Peyer's patch (tissue), 4 donors: ENCODE results near the gene REX1BD. TPM values are rescaled to one million over a fixed set of nuclear protein-coding genes. Genes with fewer than 3 reads are reported as not detected.
A peak's percentile ranks its signal among the peaks of the same experiment; 100 is the strongest.
"Not testable (repeated sequence)": the region's sequence is repeated elsewhere in the genome, so short reads cannot be mapped to it uniquely, and the experiment has no call there.

Experiments
- DNase-seq, 3 donors: peaks; one replicate each; pipeline ENCODE4 v3.0.0-alpha.2; 2017 to 2019
- H3K27ac ChIP-seq, 4 donors: fragments of 200-600 bp; sonication (generic); one replicate each; pipeline ENCODE4 v1.5.1; 2016 to 2019
- H3K27me3 ChIP-seq, 2 donors: fragments of 200-600 bp; sonication (generic); one replicate each; pipeline ENCODE4 v1.5.1; 2019
- H3K36me3 ChIP-seq, 3 donors: fragments of 200-600 bp; sonication (generic); one replicate each; pipeline ENCODE4 v1.5.1; 2016 to 2019
- H3K4me1 ChIP-seq, 4 donors: fragments of 200-600 bp; sonication (generic); one replicate each; pipeline ENCODE4 v1.5.1; 2016 to 2019
- H3K4me3 ChIP-seq, 4 donors: fragments of 200-600 bp; sonication (generic); 1 replicate in 3 of 4; 2 replicates in 1 of 4; pipeline ENCODE4 v1.5.1; 2016 to 2019; ENCODE audit warnings: mild to moderate bottlenecking in 1 of 4
- H3K9me3 ChIP-seq, 4 donors: fragments of 200-600 bp; sonication (generic); one replicate each; pipeline ENCODE4 v1.5.1; 2016 to 2019; ENCODE audit warnings: mild to moderate bottlenecking in 1 of 4
- CTCF ChIP-seq, 6 experiments: fragments of 450-650 bp in 4 of 6; fragments of 200-600 bp in 2 of 6; sonication (generic) in 1 of 6; IDR thresholded peaks; one replicate each; pipeline ENCODE4 v1.5.1; 2017 to 2019; ENCODE audit warnings: antibody characterized with exemption in 6 of 6, mild to moderate bottlenecking in 3 of 6, moderate library complexity in 1 of 6
- POLR2A ChIP-seq, 2 donors: fragments of 450-650 bp; IDR thresholded peaks; one replicate each; pipeline ENCODE4 v1.5.1; 2017; ENCODE audit warnings: antibody characterized with exemption in 2 of 2, mild to moderate bottlenecking in 2 of 2, moderate library complexity in 2 of 2
- total RNA-seq, 4 donors: library from RNA; depleted of rRNA; stranded (reverse); fragments of >200 nt; gene quantifications; one replicate each; pipeline ENCODE4 v1.1.0, GENCODE V29; 2016

The REX1BD gene
- total RNA-seq, result 10 to 100 TPM; 68.1 to 76.3 (median 72.2) TPM

GRCh38 chr19:18588611-18589379, at the start of gene REX1BD:
REX1BD (plus strand) TSS chr19:18588798; CDS start chr19:18588802, 4 bp downstream.
- DNase-seq, result peak; percentile 82 to 92 (median 90)
- Histone ChIP-seq H3K4me3 (peak within 1 kb of the TSS; percentile 69 to 93 (median 85)), H3K27ac (peak within 1 kb of the TSS; percentile 81 to 90 (median 88)), H3K9me3 (no peaks in the 10 kb centered on the region), H3K4me1 (peaks cover 0 to 15% (median 3%) of the 10 kb centered on the region in 4 donors), H3K27me3 (no peaks in the 10 kb centered on the region), H3K36me3 (peaks cover 0 to 11% (median 0%) of the 10 kb centered on the region in 3 donors)
- TF ChIP-seq POLR2A (IDR thresholded peaks at IDR 0.05), result peak; percentile 37 to 38
- TF ChIP-seq CTCF (IDR thresholded peaks at IDR 0.05), result peak; percentile 80 to 93 (median 89)

- H3K27ac ChIP-seq, result no peak overlapping the region
- H3K36me3 ChIP-seq, result peaks cover 0 to 60% (median 0%) of the 10 kb centered on the region in 3 donors
- H3K27me3 ChIP-seq, result no peaks in the 10 kb centered on the region
- no peak for DNase-seq
- peaks cover 0 to 17% (median 9%) of the 10 kb centered on the region in 4 donors for H3K4me1 ChIP-seq
- H3K9me3 ChIP-seq, result no peaks in the 10 kb centered on the region
- no peak for TF ChIP-seq POLR2A (IDR thresholded peaks at IDR 0.05)
- no peak for TF ChIP-seq CTCF (IDR thresholded peaks at IDR 0.05)
- no peak overlapping the region for H3K4me3 ChIP-seq
These were observed 49.2 kb upstream of the REX1BD start for GRCh38 chr19:18539372-18539771.

- Histone ChIP-seq H3K4me1 (peaks cover 0 to 17% (median 9%) of the 10 kb centered on the region in 4 donors), H3K36me3 (peaks cover 0 to 58% (median 0%) of the 10 kb centered on the region in 3 donors)
- not testable (repeated sequence) for H3K27me3 ChIP-seq, H3K27ac ChIP-seq, H3K9me3 ChIP-seq, H3K4me3 ChIP-seq, DNase-seq
These were observed 48.4 kb upstream of the REX1BD start for GRCh38 chr19:18540200-18540599.

- Histone ChIP-seq H3K27ac (no peak overlapping the region), H3K27me3 (no peaks in the 10 kb centered on the region), H3K4me1 (peaks cover 0 to 17% (median 9%) of the 10 kb centered on the region in 4 donors), H3K36me3 (peaks cover 0 to 45% (median 0%) of the 10 kb centered on the region in 3 donors), H3K9me3 (no peaks in the 10 kb centered on the region), H3K4me3 (no peak overlapping the region)
- DNase-seq, result no peak
- no peak for TF ChIP-seq POLR2A (IDR thresholded peaks at IDR 0.05)
- no peak for TF ChIP-seq CTCF (IDR thresholded peaks at IDR 0.05)
These were observed 47.2 kb upstream of the REX1BD start for GRCh38 chr19:18541258-18541991.

GRCh38 chr19:18541992-18542940, 46.3 kb upstream of the REX1BD start:
- peaks cover 0 to 37% (median 0%) of the 10 kb centered on the region in 3 donors for H3K36me3 ChIP-seq
- H3K27ac ChIP-seq, result peak overlapping the region; percentile 91 to 96 (median 94)

More at GRCh38 chr19:18541992-18542940, 46.3 kb upstream of the REX1BD start:
- peak overlapping the region; percentile 87 to 98 (median 92) for H3K4me3 ChIP-seq
- DNase-seq, result peak in 1 of 3 donors; percentile 54
- H3K27me3 ChIP-seq, result no peaks in the 10 kb centered on the region
- TF ChIP-seq CTCF (IDR thresholded peaks at IDR 0.05) (no peak), POLR2A (IDR thresholded peaks at IDR 0.05) (no peak)
- no peaks in the 10 kb centered on the region for H3K9me3 ChIP-seq
- peaks cover 0 to 17% (median 9%) of the 10 kb centered on the region in 4 donors for H3K4me1 ChIP-seq
